Hematopoietic multipotent progenitor cell treated with erythropoietin and hydrocortisone succinate and interleukin-3 and kit ligand, for 17 days (in vitro differentiated cells): ENCODE data around the gene TMPRSS7.
A peak's percentile ranks its signal among the peaks of the same experiment; 100 is the strongest.

ENCODE experiments used
- DNase-seq: peaks from one replicate; pipeline ENCODE4 v3.0.0-alpha.2; 2015; ENCODE audit warnings: low spot score

Gene TMPRSS7

GRCh38 chr3:112101916-112102315, 67.4 kb downstream of the TMPRSS7 start:
- no peak for DNase-seq

- no peak for DNase-seq
Measured at GRCh38 chr3:112104774-112105173, 70.2 kb downstream of the TMPRSS7 start.

DNA sequence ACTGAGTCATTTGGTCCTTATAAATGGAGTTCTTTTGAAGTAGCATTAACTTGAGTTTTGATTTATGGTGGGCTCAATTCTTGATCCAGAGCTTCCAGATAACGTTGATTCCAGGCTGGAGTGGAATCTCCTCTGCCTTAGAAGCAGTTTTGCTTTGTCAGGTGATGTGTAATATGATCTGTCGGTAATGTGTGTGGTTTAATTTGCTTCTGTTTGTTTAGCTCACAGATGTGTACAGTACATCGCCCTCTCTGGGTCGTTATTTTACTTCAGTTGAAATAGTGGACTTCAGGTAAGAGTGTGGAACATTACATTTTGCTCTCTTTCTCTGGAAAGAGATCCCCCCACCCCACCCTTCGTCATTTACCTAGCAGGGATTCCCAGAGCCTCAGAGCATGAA, 74.8 kb downstream of the TMPRSS7 start:
- DNase-seq = no peak

GRCh38 chr3:112111785-112112402, 77.4 kb downstream of the TMPRSS7 start:
- peak; percentile 24 for DNase-seq

GRCh38 chr3:112114576-112115160, 80.1 kb downstream of the TMPRSS7 start:
- DNase-seq = no peak

DNA sequence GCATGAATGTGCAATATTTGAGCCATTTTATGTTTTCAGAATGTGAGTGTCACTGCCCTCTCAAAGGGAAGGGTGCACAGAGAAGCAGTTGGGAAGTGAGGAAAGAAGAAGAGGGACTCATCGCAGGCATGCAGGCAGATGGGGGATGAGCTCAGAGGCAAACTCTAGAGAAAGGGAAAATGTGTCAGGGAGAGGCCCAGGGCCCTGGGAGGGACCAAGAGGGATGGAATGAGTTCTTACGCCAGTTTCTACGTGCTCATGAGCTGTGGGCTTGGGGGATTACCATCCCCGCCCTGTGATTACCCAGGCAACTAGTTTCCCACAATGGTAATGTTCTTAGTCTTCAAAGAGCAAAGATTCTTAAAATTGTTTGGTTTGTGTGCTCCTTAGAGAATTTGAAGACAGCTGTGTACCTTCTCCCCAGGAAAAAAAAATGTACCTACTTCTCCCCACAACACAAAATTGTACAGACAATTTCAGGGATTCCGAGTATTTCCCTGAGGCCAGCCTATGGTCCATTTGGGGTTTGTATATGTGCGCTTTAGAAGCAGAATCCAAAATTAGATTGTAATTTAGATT, 80.7 kb downstream of the TMPRSS7 start:
- DNase-seq = no peak

GRCh38 chr3:112115806-112116383, 81.4 kb downstream of the TMPRSS7 start:
- DNase-seq = no peak

DNA sequence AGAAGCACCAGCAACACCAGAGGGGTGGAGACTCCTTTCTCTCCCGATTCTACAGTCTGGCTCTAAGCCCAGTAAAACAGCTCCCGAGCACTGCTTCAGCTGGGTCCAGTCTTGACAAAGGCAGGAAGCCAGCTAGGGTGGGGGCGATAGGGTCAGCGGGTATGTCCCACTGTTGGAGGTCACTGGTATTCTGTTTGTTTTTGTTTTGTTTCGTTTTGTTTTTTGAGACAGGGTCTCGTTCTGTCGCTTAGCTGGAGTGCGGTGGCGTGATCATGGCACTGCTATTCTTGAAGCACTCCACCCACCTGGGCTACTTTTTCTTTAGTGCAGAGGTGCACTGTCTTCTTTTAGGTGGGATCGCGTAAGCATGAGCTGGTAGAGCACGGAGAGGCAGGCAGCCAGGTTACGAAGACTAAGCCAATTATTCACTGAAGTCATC, 82.2 kb downstream of the TMPRSS7 start:
- no peak for DNase-seq

- DNase-seq = no peak
Measured at GRCh38 chr3:112117415-112117814, 82.9 kb downstream of the TMPRSS7 start.

DNA sequence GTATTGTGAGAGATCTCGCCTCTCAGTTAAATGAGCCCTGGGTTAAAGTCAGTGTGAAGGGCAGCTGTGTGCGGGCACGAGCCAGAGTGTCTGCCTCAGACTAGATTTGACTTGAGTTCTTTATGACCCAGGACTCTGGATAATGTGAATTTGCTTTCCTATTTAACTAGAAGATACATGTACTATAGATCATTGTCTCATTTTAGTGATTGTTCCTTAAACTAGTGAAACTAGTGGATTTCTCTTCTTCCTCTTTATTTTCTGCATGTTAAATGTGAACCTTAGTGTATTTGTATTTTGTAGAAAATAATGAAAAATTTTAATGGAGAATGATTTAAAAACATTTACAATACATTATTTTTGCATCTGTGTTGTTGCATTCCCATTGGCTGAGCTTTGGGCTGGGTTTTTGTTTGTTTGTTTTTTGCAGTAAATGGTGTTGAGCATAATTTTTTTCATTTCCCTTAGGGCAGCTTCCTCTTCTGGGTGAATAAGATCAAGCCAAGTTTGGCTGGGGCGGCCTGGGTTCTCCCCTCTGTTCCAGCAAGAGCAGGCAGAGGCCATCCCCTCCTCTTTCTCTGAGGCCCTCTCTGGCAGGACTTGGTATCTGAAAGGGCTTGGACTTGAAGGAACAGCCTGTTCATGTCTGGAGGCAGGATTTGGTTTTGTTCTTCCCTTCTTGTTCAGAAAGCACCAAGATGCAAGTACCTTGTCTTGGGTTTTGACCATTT, 83.5 kb downstream of the TMPRSS7 start:
- no peak for DNase-seq

DNA sequence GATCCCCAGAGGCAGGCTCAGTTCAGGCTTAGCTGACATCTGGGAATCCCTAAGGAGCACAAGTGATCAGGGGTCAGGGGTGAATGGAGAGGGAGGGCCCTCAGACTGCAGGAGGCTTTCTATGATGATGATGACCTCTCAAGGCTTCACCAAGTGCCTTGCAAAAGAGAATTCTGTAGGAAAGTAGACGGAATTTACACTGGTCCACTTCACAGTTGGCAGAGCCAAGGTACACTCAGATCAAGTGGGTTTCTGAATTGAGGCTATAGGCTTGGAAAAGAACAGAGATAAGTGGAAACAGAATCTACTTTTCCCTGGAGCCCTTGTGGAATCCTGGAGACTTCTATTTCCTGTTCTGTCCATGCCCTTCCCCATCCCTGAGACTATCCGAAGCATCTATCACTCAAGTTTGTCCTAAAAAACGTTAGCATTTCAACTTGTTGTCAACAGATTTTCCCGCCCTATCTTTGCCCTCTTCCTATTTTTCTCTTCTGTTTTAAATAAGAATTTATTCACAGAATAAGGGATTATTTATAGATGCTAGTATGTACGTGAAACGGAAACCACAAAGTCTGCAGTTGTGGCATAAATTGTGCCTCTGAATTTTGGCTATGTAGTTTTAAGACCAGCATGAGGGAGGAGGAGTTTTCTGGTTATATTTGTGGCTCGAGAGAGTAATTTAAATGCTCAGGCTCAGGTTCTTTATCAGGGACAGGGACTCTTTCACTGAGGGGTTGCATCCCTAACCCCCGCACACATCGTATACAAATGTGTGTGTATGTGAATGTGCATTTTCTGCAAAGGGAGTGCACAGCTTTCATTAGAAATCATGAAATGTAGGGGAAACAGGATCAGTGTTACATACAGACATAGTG, 85.7 kb downstream of the TMPRSS7 start:
- DNase-seq = no peak

DNA sequence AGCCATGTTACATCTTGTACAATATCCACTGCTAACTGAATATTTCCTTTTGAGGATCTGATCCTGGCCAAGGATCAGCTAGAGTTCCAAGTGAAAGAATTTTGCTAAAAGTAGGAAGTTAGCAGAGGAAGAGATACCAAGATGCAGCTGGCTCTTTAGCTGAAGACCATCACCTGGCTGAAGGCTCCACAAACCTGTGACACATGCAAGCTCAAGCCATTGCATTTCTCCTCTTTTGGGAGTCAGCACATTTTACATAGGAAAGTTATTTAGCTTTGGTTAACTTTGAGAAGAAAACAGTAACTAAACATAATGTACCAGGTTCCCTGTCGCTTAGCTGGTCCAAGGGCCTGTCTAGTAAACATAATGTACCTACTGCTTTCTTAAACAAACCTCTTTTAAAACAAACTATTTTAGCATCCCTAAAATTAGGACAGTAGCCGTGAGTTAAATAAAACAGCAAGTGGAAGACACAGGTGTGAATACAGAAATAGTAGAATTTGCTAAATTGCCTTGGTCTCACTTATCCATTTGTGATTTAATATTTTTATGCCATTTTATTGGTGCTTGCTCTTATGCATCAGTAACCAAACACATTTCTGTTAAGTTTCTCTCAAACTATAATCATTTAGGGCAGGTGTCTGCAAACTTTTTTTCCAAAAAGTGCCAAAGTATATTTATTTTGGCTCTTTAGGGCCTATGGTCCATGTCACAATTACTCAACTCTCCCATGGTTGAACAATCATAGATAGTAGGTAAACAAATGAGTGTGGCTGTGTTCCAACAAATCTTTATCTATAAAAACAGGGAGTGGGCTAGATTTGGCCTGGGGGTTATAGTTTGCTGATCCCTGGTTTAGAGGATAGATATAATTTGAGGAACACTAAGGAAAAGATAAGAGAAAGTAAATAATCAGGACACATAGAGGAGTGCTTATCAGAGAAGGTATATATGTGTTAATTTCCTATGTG, 87.3 kb downstream of the TMPRSS7 start:
- DNase-seq = no peak

DNA sequence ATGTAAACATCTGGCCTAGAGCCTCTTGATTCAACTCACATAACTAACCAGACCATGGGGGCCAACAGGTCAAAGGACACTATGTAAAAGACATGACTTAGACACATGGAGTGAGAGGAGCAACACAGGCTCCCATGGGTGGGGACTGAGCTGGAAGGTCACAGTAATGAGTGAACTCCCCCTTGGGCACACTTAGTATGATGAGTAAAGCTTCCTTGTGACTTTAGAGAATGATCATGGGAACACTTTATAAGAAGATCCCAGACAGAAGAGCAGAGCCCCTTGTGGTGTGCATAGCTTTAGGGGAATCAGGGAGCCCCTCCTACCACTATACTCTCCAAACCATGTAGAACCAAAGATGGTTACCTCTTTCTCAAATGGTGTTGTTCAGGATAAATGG, 88.3 kb downstream of the TMPRSS7 start:
- DNase-seq = no peak

DNA sequence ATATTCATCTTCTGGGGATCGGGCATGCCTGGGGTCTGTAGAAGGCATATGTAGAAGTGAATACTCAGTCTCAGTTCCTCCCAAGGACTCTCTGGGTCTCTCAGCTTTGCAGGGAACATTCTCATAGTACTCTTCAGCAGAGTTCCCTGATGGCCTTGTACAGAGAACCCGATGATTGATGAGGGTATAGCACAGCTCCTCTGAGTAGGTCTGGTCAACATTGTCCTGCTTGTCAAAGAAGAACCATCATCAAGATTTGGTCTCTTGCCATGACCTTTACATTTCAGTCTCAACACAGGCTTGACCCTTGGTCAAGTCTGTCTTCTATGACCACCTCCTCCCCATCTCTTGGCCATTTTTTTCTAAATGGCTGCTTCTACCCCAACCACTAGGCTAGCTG, 89.0 kb downstream of the TMPRSS7 start:
- no peak for DNase-seq

DNA sequence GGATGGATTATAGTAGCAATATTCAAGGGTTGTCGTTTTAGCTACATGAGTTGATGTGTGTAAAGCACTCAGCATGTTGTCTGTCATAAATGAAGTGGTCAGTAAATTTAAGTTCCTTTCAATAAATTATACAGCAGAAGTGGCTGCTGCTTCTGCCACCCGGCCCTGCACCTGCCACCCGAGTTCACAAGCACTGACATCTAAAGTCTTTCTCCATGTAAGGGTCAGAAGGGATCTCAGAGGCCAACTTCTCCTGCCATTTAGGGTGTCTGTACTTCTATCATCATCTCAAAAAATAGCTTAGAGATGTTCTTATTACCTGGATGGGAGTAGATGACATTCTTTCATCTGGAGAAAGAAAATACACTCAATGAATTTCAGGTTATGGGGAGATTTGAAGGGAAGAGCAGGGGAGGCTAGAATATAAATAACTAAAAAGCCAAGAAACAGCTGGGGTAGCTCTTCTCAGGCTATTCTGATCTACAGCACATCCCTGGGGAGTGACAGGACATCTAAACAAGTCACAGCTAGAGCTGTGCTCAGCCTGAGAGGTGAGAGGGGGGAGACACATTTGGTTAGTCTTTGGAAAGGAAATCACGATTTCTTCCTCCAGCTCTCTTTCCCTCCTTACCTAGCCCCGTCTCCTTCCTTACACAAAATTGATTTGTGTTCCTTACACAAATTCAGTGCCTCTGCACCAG, 90.5 kb downstream of the TMPRSS7 start:
- no peak for DNase-seq

DNA sequence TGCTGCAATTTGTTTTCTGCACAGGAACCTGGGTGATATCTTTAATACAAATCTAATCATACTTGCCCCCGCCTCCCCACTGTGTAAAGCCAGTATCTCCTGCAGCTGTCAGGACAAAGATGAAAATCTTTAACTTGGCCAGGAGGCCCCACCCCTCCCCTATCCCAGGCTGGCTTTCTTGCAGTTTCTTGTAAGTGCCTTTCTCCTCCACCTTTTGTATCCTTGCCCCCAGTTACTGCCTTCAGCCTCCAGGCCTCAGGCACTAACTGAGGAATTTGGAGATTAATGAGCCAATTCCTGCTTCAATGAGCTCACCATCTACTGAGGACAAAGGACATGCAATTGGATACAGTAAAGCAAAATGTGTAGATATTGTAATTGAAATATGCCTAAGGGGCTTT, 92.0 kb downstream of the TMPRSS7 start:
- DNase-seq = no peak

DNA sequence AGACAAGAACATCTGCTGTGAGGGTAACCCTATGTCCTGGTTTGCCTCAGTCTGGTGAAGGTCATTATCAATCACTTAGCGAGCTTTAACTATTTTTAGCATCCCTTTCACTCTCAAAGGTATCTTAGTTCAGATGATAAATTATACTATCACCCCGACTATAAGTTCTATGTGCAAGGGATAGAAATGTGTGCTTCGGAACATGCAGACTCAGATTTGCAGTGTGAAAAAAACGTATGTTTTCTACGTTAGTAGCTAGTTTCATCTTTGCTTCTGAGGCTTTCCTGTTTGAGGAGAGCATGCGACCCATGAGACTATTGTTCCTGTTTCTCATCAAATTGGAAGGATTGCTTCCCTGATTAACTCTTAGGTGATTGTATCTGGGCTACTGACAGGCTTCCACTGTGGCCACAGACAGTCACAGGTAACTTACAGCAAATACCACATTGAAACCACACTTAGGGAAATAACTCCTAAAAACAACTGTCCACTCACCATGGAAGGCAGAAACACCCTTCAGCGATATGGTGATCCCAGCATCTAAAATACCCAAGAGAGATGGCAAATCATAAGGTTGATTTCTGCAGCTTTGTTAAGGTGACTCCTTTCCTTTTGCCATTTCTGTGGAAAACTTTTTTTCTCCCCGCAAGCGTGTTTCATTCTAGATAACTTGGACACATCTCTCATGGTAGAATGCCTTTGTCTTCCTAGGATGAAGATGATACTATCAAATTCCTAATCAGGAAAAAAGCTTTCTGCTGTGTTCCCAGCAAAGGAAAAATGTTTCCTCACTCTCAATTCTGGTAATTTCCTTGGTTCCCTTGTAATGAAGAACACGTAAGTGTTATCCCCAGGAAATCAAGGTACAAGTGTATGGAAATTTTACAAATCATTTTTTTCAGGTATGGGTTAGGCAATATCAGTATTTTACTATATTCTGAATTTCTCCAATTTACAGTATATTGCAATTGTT, 93.3 kb downstream of the TMPRSS7 start:
- DNase-seq = no peak

GRCh38 chr3:112128843-112129727, 94.5 kb downstream of the TMPRSS7 start:
- no peak for DNase-seq
